ENCODE results near the gene DOK4.

- TF ChIP-seq CTCF (IDR thresholded peaks at IDR 0.05), result no peak
- TF ChIP-seq EZH2 (IDR thresholded peaks at IDR 0.05; ENCODE audit: borderline replicate concordance, insufficient read depth, low read depth, low read length, poor library complexity, severe bottlenecking), result no peak
These were observed 12.4 kb downstream of the DOK4 start for GRCh38 chr16:57473906-57474305.
